Measurements from ENCODE around the gene TUBA4B. TPM values are rescaled to one million over a fixed set of nuclear protein-coding genes. Genes with fewer than 3 reads are reported as not detected.

Gene TUBA4B
- polyA plus RNA-seq, 2 donors = 0.02 TPM; not detected in 1

GRCh38 chr2:219247678-219248642, 5.1 kb upstream of the TUBA4B start:
- Histone ChIP-seq H3K27ac (ENCODE audit: low read depth in 2 of 2, low read length in 1 of 2) (peak overlapping the region; percentile 98 to 99), H3K4me3 (ENCODE audit: low read depth in 1 of 2, low read length in 2 of 2) (no peak overlapping the region), H3K9me3 (ENCODE audit: control insufficient read depth in 2 of 2, insufficient read depth in 1 of 2, low read depth in 1 of 2, low read length in 1 of 2) (no peaks in the 10 kb centered on the region), H3K4me1 (ENCODE audit: control insufficient read depth in 2 of 2, insufficient read depth in 2 of 2, low read length in 1 of 2) (peaks cover 13 to 42% of the 10 kb centered on the region in 2 donors), H3K27me3 (ENCODE audit: control insufficient read depth in 1 of 2, insufficient read depth in 2 of 2, low read length in 2 of 2) (no peaks in the 10 kb centered on the region), H3K36me3 (ENCODE audit: control insufficient read depth in 2 of 2, insufficient read depth in 2 of 2, low read length in 1 of 2) (peaks cover 10 to 20% of the 10 kb centered on the region in 2 donors)
- WGBS, 2 donors = 80 to 81% methylated on average over 17 of the region's 17 CpGs

DNA sequence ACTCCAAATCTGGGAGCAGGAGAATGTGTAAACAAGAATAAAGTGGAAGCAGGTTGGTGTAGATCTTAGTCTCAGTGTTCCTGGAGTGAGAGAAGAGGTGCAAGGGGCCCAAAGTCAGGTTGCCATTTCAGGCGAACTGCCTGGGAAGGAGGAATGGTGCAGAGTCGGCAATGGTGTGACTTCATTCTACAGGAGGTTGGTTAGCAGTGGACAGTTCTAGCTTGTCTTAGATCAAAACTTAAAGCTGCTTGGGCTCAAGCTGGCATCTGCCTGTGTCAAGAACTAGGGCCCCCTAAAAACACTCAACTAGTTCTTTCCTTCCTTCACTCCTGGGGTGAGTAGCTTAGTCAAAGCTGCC, 4.2 kb upstream of the TUBA4B start:
- Histone ChIP-seq H3K4me3 (ENCODE audit: low read depth in 1 of 2, low read length in 2 of 2) (peak overlapping the region in 1 of 2 donors; percentile 29), H3K27me3 (ENCODE audit: control insufficient read depth in 1 of 2, insufficient read depth in 2 of 2, low read length in 2 of 2) (no peaks in the 10 kb centered on the region), H3K36me3 (ENCODE audit: control insufficient read depth in 2 of 2, insufficient read depth in 2 of 2, low read length in 1 of 2) (peaks cover 10 to 20% of the 10 kb centered on the region in 2 donors), H3K4me1 (ENCODE audit: control insufficient read depth in 2 of 2, insufficient read depth in 2 of 2, low read length in 1 of 2) (peaks cover 13 to 42% of the 10 kb centered on the region in 2 donors), H3K9me3 (ENCODE audit: control insufficient read depth in 2 of 2, insufficient read depth in 1 of 2, low read depth in 1 of 2, low read length in 1 of 2) (no peaks in the 10 kb centered on the region), H3K27ac (ENCODE audit: low read depth in 2 of 2, low read length in 1 of 2) (peak overlapping the region; percentile 98 to 99)
- 53 to 55% methylated on average over 2 of the region's 2 CpGs for WGBS, 2 donors

- peak overlapping the region; percentile 98 to 99 for H3K27ac ChIP-seq (ENCODE audit: low read depth in 2 of 2, low read length in 1 of 2)
- no peaks in the 10 kb centered on the region for H3K9me3 ChIP-seq (ENCODE audit: control insufficient read depth in 2 of 2, insufficient read depth in 1 of 2, low read depth in 1 of 2, low read length in 1 of 2)
- peaks cover 10 to 20% of the 10 kb centered on the region in 2 donors for H3K36me3 ChIP-seq (ENCODE audit: control insufficient read depth in 2 of 2, insufficient read depth in 2 of 2, low read length in 1 of 2)
- H3K4me3 ChIP-seq (ENCODE audit: low read depth in 1 of 2, low read length in 2 of 2) = peak overlapping the region; percentile 6 to 29
- H3K27me3 ChIP-seq (ENCODE audit: control insufficient read depth in 1 of 2, insufficient read depth in 2 of 2, low read length in 2 of 2) = no peaks in the 10 kb centered on the region
- 7 to 9% methylated on average over 7 of the region's 7 CpGs for WGBS, 2 donors
- H3K4me1 ChIP-seq (ENCODE audit: control insufficient read depth in 2 of 2, insufficient read depth in 2 of 2, low read length in 1 of 2) = peaks cover 13 to 42% of the 10 kb centered on the region in 2 donors
Observed at GRCh38 chr2:219249203-219249980, 3.7 kb upstream of the TUBA4B start.

- Histone ChIP-seq H3K27me3 (ENCODE audit: control insufficient read depth in 1 of 2, insufficient read depth in 2 of 2, low read length in 2 of 2) (no peaks in the 10 kb centered on the region), H3K9me3 (ENCODE audit: control insufficient read depth in 2 of 2, insufficient read depth in 1 of 2, low read depth in 1 of 2, low read length in 1 of 2) (no peaks in the 10 kb centered on the region), H3K36me3 (ENCODE audit: control insufficient read depth in 2 of 2, insufficient read depth in 2 of 2, low read length in 1 of 2) (peaks cover 10 to 20% of the 10 kb centered on the region in 2 donors), H3K4me3 (ENCODE audit: low read depth in 1 of 2, low read length in 2 of 2) (peak overlapping the region in 1 of 2 donors; percentile 29), H3K27ac (ENCODE audit: low read depth in 2 of 2, low read length in 1 of 2) (peak overlapping the region; percentile 98 to 99), H3K4me1 (ENCODE audit: control insufficient read depth in 2 of 2, insufficient read depth in 2 of 2, low read length in 1 of 2) (peaks cover 13 to 42% of the 10 kb centered on the region in 2 donors)
- WGBS, 2 donors = 57 to 62% methylated on average over 22 of the region's 22 CpGs
Observed at GRCh38 chr2:219250049-219250781, 2.8 kb upstream of the TUBA4B start.

GRCh38 chr2:219251656-219252055, 1.4 kb upstream of the TUBA4B start:
- no peaks in the 10 kb centered on the region for H3K27me3 ChIP-seq (ENCODE audit: control insufficient read depth in 1 of 2, insufficient read depth in 2 of 2, low read length in 2 of 2)
- 73 to 84% methylated on average over 6 of the region's 6 CpGs for WGBS, 2 donors
- peak overlapping the region; percentile 32 to 91 for H3K27ac ChIP-seq (ENCODE audit: low read depth in 2 of 2, low read length in 1 of 2)
- H3K4me3 ChIP-seq (ENCODE audit: low read depth in 1 of 2, low read length in 2 of 2) = peak overlapping the region in 1 of 2 donors; percentile 68
- no peaks in the 10 kb centered on the region for H3K9me3 ChIP-seq (ENCODE audit: control insufficient read depth in 2 of 2, insufficient read depth in 1 of 2, low read depth in 1 of 2, low read length in 1 of 2)
- peaks cover 13 to 40% of the 10 kb centered on the region in 2 donors for H3K4me1 ChIP-seq (ENCODE audit: control insufficient read depth in 2 of 2, insufficient read depth in 2 of 2, low read length in 1 of 2)
- H3K36me3 ChIP-seq (ENCODE audit: control insufficient read depth in 2 of 2, insufficient read depth in 2 of 2, low read length in 1 of 2) = peaks cover 10 to 20% of the 10 kb centered on the region in 2 donors

DNA sequence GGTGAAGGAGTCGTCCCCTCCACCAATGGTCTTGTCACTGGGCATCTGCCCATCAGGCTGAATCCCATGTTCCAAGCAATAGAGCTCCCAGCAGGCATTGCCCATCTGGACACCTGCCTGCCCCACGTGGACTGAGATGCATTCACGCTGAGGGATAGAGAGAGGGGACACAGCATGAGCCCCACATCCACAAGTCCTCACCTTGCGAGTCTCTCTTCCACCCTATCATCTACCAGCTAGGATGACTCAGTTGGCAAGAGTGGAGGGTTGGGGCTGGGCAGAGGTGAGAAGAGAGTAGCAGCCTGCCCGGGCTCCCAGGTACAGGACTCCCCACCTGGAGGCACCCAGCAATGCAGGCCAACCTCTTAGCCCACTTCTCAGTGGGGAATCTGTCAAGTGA, 959 bp upstream of the TUBA4B start:
- H3K4me1 ChIP-seq (ENCODE audit: control insufficient read depth in 2 of 2, insufficient read depth in 2 of 2, low read length in 1 of 2) = peaks cover 13 to 36% of the 10 kb centered on the region in 2 donors
- WGBS, 2 donors = 53 to 58% methylated on average over 5 of the region's 5 CpGs

GRCh38 chr2:219252570-219252899, 508 bp upstream of the TUBA4B start:
- H3K4me3 ChIP-seq (ENCODE audit: low read depth in 1 of 2, low read length in 2 of 2) = peak overlapping the region; percentile 68 to 84
- peak overlapping the region; percentile 90 to 91 for H3K27ac ChIP-seq (ENCODE audit: low read depth in 2 of 2, low read length in 1 of 2)
- peaks cover 10 to 19% of the 10 kb centered on the region in 2 donors for H3K36me3 ChIP-seq (ENCODE audit: control insufficient read depth in 2 of 2, insufficient read depth in 2 of 2, low read length in 1 of 2)
- no peaks in the 10 kb centered on the region for H3K9me3 ChIP-seq (ENCODE audit: control insufficient read depth in 2 of 2, insufficient read depth in 1 of 2, low read depth in 1 of 2, low read length in 1 of 2)
- peaks cover 13 to 36% of the 10 kb centered on the region in 2 donors for H3K4me1 ChIP-seq (ENCODE audit: control insufficient read depth in 2 of 2, insufficient read depth in 2 of 2, low read length in 1 of 2)
- H3K27me3 ChIP-seq (ENCODE audit: control insufficient read depth in 1 of 2, insufficient read depth in 2 of 2, low read length in 2 of 2) = no peaks in the 10 kb centered on the region
- WGBS, 2 donors = 8 to 9% methylated on average over 9 of the region's 9 CpGs

More for the DNA sequence above, 959 bp upstream of the TUBA4B start:
- Histone ChIP-seq H3K4me3 (ENCODE audit: low read depth in 1 of 2, low read length in 2 of 2) (peak overlapping the region; percentile 68 to 84), H3K27ac (ENCODE audit: low read depth in 2 of 2, low read length in 1 of 2) (peak overlapping the region; percentile 32 to 91), H3K9me3 (ENCODE audit: control insufficient read depth in 2 of 2, insufficient read depth in 1 of 2, low read depth in 1 of 2, low read length in 1 of 2) (no peaks in the 10 kb centered on the region), H3K36me3 (ENCODE audit: control insufficient read depth in 2 of 2, insufficient read depth in 2 of 2, low read length in 1 of 2) (peaks cover 10 to 20% of the 10 kb centered on the region in 2 donors), H3K27me3 (ENCODE audit: control insufficient read depth in 1 of 2, insufficient read depth in 2 of 2, low read length in 2 of 2) (no peaks in the 10 kb centered on the region)

GRCh38 chr2:219253753-219254589, 928 bp downstream of the TUBA4B start, which contains the start of gene TUBA4A:
TUBA4A (minus strand) TSS chr2:219253918; CDS start chr2:219253858, 60 bp downstream.
- Histone ChIP-seq H3K4me1 (ENCODE audit: control insufficient read depth in 2 of 2, insufficient read depth in 2 of 2, low read length in 1 of 2) (peaks cover 8 to 30% of the 10 kb centered on the region in 2 donors), H3K27ac (ENCODE audit: low read depth in 2 of 2, low read length in 1 of 2) (peak within 1 kb of the TSS; percentile 90 to 91), H3K36me3 (ENCODE audit: control insufficient read depth in 2 of 2, insufficient read depth in 2 of 2, low read length in 1 of 2) (peaks cover 3 to 14% of the 10 kb centered on the region in 2 donors), H3K27me3 (ENCODE audit: control insufficient read depth in 1 of 2, insufficient read depth in 2 of 2, low read length in 2 of 2) (no peaks in the 10 kb centered on the region), H3K4me3 (ENCODE audit: low read depth in 1 of 2, low read length in 2 of 2) (peak within 1 kb of the TSS; percentile 68 to 84), H3K9me3 (ENCODE audit: control insufficient read depth in 2 of 2, insufficient read depth in 1 of 2, low read depth in 1 of 2, low read length in 1 of 2) (no peaks in the 10 kb centered on the region)
- WGBS, 2 donors = 0 to 1% methylated on average over 74 to 76 of the region's 76 CpGs

Data from esophagus (tissue), 2 donors.